SK-N-SH treated with all-trans-retinoic acid at 6 μM for 48 hours (cell line): ENCODE results near the gene PGM1.

ENCODE experiments used
- ATAC-seq: fragments of 200-7000 bp; cut with Tn5 transposase; 3 replicates; pipeline ENCODE4 v1.9.1; 2020; ENCODE audit warnings: mild to moderate bottlenecking, moderate library complexity
- ARNTL ChIP-seq: fragments of 450-650 bp; formaldehyde crosslinking; IDR thresholded peaks from 2 replicates; pipeline ENCODE4 v1.5.0; 2020; ENCODE audit warnings: low read depth, mild to moderate bottlenecking, moderate library complexity, borderline replicate concordance
- BACH2 ChIP-seq: fragments of 250-450 bp; sonication (Bioruptor Pico); IDR thresholded peaks from 2 replicates; pipeline ENCODE4 v1.9.0; 2021; ENCODE audit warnings: mild to moderate bottlenecking, borderline replicate concordance
- CREB5 ChIP-seq: fragments of 250-450 bp; sonication (Bioruptor Pico); IDR thresholded peaks from 2 replicates; pipeline ENCODE4 v1.5.1; 2020; ENCODE audit warnings: low read depth, mild to moderate bottlenecking, moderate library complexity
- CSDC2 ChIP-seq: fragments of 250-450 bp; sonication (Bioruptor Pico); IDR thresholded peaks from 2 replicates; pipeline ENCODE4 v1.5.0; 2020; ENCODE audit warnings: mild to moderate bottlenecking, moderate library complexity
- CSRNP3 ChIP-seq: fragments of 250-450 bp; sonication (Bioruptor Pico); IDR thresholded peaks from 2 replicates; pipeline ENCODE4 v1.5.1; 2021; ENCODE audit warnings: mild to moderate bottlenecking, moderate library complexity
- ESRRG ChIP-seq: fragments of 250-450 bp; sonication (Bioruptor Pico); IDR thresholded peaks from 2 replicates; pipeline ENCODE4 v1.6.1; 2021; ENCODE audit warnings: mild to moderate bottlenecking
- GLIS3 ChIP-seq: fragments of 250-450 bp; sonication (Bioruptor Pico); IDR thresholded peaks from 2 replicates; pipeline ENCODE4 v1.5.0; 2020; ENCODE audit warnings: mild to moderate bottlenecking, moderate library complexity
- ISL1 ChIP-seq: fragments of 250-450 bp; sonication (Bioruptor Pico); IDR thresholded peaks from 2 replicates; pipeline ENCODE4 v2.1.2; 2022; ENCODE audit warnings: mild to moderate bottlenecking, moderate library complexity
- OSR1 ChIP-seq: fragments of 250-450 bp; sonication (Bioruptor Pico); IDR thresholded peaks from 2 replicates; pipeline ENCODE4 v1.8.0; 2022; ENCODE audit warnings: moderate library complexity, mild to moderate bottlenecking, inconsistent platforms
- PATZ1 ChIP-seq: fragments of 250-450 bp; sonication (Bioruptor Pico); IDR thresholded peaks from 2 replicates; pipeline ENCODE4 v1.8.0; 2020; ENCODE audit warnings: mild to moderate bottlenecking, moderate library complexity, borderline replicate concordance
- PPARA ChIP-seq: fragments of 250-450 bp; sonication (Bioruptor Pico); IDR thresholded peaks from 2 replicates; pipeline ENCODE4 v1.5.0; 2020; ENCODE audit warnings: mild to moderate bottlenecking, borderline replicate concordance
- RARB ChIP-seq: fragments of 250-450 bp; sonication (Bioruptor Pico); IDR thresholded peaks from 2 replicates; pipeline ENCODE4 v1.8.0; 2021; ENCODE audit warnings: mild to moderate bottlenecking, moderate library complexity
- SNAI2 ChIP-seq: fragments of 250-450 bp; sonication (Bioruptor Pico); IDR thresholded peaks from 2 replicates; pipeline ENCODE4 v1.5.0; 2020; ENCODE audit warnings: mild to moderate bottlenecking, moderate library complexity
- TCF4 ChIP-seq: fragments of 250-450 bp; sonication (Bioruptor Pico); IDR thresholded peaks from 2 replicates; pipeline ENCODE4 v1.8.0; 2021; ENCODE audit warnings: mild to moderate bottlenecking, moderate library complexity, borderline replicate concordance
- TOX ChIP-seq: fragments of 250-450 bp; sonication (Bioruptor Pico); IDR thresholded peaks from 2 replicates; pipeline ENCODE4 v1.8.0; 2021; ENCODE audit warnings: mild to moderate bottlenecking, moderate library complexity, borderline replicate concordance
- ZFP3 ChIP-seq: fragments of 250-450 bp; sonication (Bioruptor Pico); IDR thresholded peaks from 2 replicates; pipeline ENCODE4 v1.5.0; 2020; ENCODE audit warnings: mild to moderate bottlenecking, moderate library complexity
- ZFP30 ChIP-seq: fragments of 450-650 bp; formaldehyde crosslinking; IDR thresholded peaks from 2 replicates; pipeline ENCODE4 v1.5.0; 2022; ENCODE audit warnings: mild to moderate bottlenecking, moderate library complexity
- ZNF565 ChIP-seq: fragments of 450-650 bp; formaldehyde crosslinking; conservative IDR thresholded peaks from 2 replicates; pipeline ENCODE4 v1.5.0; 2020; ENCODE audit warnings: low read depth, mild to moderate bottlenecking, moderate library complexity
- ZNF70 ChIP-seq: fragments of 450-650 bp; formaldehyde crosslinking; IDR thresholded peaks from 2 replicates; pipeline ENCODE4 v1.5.0; 2020; ENCODE audit warnings: mild to moderate bottlenecking, moderate library complexity
- TF ChIP-seq, protein P1 (sequence below): fragments of 250-450 bp; sonication (Bioruptor Pico); IDR thresholded peaks from 2 replicates; pipeline ENCODE4 v1.5.0; 2020; ENCODE audit warnings: mild to moderate bottlenecking, moderate library complexity

The PGM1 gene

DNA sequence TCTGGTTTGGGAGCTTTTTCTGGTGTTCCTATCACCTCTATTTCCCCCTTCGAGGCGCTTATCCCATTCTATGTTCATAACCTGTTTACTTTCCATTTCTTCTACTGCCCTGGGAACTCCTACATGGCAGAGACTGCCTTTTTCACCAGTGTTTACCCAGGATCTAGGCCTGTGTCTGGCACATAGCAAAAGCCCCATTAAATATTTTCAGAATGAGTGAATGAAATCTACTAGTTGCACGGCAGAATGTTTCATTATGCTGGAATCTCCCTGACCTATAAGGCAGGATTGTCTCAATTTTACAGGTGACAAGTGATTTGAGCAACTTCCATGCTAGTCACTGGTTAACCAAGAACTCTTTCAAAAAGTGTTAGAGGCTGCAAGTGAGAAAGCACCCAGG, 70.1 kb downstream of the PGM1 start:
- TF ChIP-seq CSDC2 (CRISPR knock-in tag) (no peak), SNAI2 (CRISPR knock-in tag) (no peak)
- ATAC-seq = no peak; the same call in 2 of the 3 replicates

DNA sequence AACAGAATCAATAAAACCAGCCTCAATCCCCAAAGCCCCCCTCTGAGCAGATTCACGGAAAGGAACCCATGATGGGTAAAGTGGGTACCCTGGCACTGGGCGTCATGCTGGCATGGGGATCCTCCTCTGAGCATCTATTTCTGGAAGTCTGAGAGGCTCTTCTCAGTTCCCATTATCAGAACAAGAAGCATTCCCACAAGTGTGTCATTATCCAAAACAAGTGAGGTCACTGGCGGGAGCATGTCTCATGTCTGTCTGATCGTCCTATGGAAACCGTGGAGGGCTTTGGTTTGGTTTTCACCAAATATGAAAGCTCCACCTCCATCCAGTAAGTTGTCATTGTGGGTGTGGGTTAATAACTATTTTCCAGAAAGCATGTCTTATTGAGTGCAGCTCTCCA, 70.7 kb downstream of the PGM1 start:
- ATAC-seq = no peak
- TF ChIP-seq PATZ1 (CRISPR knock-in tag) (no peak), OSR1 (CRISPR knock-in tag) (no peak), CSRNP3 (CRISPR knock-in tag) (no peak), ESRRG (CRISPR knock-in tag) (no peak), PPARA (no peak), ARNTL (CRISPR knock-in tag) (no peak), CREB5 (CRISPR knock-in tag) (no peak)

- no peak for ATAC-seq
- no peak for TF ChIP-seq ARNTL (CRISPR knock-in tag)
- no peak for TF ChIP-seq CREB5 (CRISPR knock-in tag)
- TF ChIP-seq ZNF565 (CRISPR knock-in tag) = no peak
- no peak for TF ChIP-seq ESRRG (CRISPR knock-in tag)
- TF ChIP-seq, protein P1, sequence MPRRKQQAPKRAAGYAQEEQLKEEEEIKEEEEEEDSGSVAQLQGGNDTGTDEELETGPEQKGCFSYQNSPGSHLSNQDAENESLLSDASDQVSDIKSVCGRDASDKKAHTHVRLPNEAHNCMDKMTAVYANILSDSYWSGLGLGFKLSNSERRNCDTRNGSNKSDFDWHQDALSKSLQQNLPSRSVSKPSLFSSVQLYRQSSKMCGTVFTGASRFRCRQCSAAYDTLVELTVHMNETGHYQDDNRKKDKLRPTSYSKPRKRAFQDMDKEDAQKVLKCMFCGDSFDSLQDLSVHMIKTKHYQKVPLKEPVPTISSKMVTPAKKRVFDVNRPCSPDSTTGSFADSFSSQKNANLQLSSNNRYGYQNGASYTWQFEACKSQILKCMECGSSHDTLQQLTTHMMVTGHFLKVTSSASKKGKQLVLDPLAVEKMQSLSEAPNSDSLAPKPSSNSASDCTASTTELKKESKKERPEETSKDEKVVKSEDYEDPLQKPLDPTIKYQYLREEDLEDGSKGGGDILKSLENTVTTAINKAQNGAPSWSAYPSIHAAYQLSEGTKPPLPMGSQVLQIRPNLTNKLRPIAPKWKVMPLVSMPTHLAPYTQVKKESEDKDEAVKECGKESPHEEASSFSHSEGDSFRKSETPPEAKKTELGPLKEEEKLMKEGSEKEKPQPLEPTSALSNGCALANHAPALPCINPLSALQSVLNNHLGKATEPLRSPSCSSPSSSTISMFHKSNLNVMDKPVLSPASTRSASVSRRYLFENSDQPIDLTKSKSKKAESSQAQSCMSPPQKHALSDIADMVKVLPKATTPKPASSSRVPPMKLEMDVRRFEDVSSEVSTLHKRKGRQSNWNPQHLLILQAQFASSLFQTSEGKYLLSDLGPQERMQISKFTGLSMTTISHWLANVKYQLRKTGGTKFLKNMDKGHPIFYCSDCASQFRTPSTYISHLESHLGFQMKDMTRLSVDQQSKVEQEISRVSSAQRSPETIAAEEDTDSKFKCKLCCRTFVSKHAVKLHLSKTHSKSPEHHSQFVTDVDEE = no peak
- no peak for TF ChIP-seq PPARA
- TF ChIP-seq BACH2 (CRISPR knock-in tag) = no peak
- TF ChIP-seq TCF4 (CRISPR knock-in tag) = no peak
- TF ChIP-seq TOX (CRISPR knock-in tag) = no peak
- no peak for TF ChIP-seq ISL1 (CRISPR knock-in tag)
These were observed 71.5 kb downstream of the PGM1 start for GRCh38 chr1:63664742-63665141.

GRCh38 chr1:63665410-63665809, 72.2 kb downstream of the PGM1 start:
- ATAC-seq = no peak
- no peak for TF ChIP-seq OSR1 (CRISPR knock-in tag)
- no peak for TF ChIP-seq PPARA
- TF ChIP-seq ZFP3 = no peak
- TF ChIP-seq, all 23 proteins: peak for 0

GRCh38 chr1:63665824-63666223, 72.6 kb downstream of the PGM1 start:
- no peak for TF ChIP-seq OSR1 (CRISPR knock-in tag)
- no peak for TF ChIP-seq RARB
- TF ChIP-seq GLIS3 = no peak
- TF ChIP-seq ZFP30 (CRISPR knock-in tag) = no peak
- TF ChIP-seq SNAI2 (CRISPR knock-in tag) = no peak
- TF ChIP-seq ZNF70 (CRISPR knock-in tag) = no peak
- TF ChIP-seq BACH2 (CRISPR knock-in tag) = no peak
- no peak for TF ChIP-seq TOX (CRISPR knock-in tag)
- TF ChIP-seq, all 23 proteins: peak for 0
- no peak for ATAC-seq
